Camera-type eye (tissue), 1 donor: ENCODE measurements around the gene DVL3. TPM values are rescaled to one million over a fixed set of nuclear protein-coding genes. Genes with fewer than 3 reads are reported as not detected.

Experiments used
- total RNA-seq: library from RNA; depleted of rRNA; stranded (reverse); fragments of >200 nt; gene quantifications from one replicate; pipeline ENCODE4 v1.2.3, GENCODE V29; 2014

The DVL3 gene
- 66.6 TPM for total RNA-seq

DNA sequence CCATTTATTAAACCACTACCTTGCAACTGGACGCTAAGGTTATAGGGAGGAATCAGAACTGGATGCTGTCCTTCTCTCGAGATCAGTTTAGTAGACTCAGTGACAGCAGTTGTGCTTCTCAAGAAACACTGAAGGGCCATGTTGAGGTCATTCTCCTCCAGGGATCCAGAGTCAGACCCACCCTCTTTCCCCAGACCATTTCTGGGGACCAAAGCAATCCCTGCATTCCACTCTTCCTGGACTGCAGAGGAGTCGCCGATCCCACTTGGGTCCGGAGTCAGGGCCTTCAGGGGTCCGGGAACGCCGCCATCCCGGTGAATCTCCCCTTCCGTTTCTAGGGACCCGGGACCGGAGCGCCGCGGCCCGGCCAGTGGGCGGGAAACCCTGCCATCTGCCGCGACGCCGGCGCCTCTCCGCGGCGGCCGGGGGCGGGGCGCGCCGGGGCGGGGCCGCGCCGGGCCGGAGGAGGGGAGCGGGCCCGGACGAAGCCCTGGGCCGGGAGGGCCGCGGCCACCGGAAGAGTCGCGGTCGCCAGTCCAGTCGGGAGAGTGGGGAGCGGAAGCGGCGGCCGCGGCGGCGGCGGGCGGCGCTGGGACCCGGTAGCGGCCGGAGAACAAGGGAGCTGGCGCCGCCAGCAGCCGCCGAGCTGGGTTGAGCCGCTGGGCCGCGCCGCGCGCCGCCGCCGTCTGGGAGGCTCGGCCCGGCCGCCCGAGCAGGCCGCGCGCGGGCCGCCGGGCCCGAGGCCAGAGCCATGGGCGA, at the start of gene DVL3:
Gene DVL3 (plus strand): TSS at position 493 of the 759 bp plus-strand sequence. CDS start 259 bp downstream, at position 752.

DNA sequence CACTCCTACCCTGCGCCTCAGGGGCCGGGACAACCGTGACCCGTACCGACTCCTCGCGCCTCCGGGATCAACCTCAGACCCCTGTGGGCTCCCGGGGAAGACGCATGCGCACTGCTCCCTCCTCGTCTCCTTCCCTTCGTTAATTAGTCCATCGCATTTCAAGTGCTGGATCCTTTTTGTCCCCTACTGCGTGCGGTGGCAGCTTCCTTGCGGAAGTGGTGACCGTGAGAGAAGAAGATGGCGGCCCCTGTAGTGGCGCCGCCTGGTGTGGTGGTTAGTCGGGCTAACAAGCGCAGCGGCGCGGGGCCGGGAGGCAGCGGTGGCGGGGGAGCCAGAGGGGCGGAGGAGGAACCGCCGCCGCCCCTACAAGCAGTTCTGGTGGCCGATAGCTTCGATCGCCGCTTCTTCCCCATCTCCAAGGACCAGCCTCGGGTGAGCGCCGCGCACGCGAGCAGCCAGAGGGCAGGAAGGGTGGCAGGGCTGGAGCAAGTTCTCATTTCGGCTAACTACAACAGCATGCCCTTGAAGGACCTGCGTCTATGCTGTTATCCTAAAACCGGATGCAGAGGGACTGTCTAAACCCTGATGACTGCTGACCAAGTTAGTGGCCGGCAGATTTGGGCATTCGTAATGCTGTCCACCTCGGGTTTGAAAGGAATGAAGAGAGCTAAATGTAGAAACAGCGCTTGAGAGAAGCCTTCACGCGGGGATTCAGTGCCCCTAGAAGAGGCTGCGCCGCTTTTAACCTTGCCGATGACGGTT, 19.8 kb upstream of the DVL3 start, which contains the start of gene EIF2B5:
Gene EIF2B5 (plus strand): TSS at position 210 of the 762 bp plus-strand sequence. CDS start 28 bp downstream, at position 238.

DNA sequence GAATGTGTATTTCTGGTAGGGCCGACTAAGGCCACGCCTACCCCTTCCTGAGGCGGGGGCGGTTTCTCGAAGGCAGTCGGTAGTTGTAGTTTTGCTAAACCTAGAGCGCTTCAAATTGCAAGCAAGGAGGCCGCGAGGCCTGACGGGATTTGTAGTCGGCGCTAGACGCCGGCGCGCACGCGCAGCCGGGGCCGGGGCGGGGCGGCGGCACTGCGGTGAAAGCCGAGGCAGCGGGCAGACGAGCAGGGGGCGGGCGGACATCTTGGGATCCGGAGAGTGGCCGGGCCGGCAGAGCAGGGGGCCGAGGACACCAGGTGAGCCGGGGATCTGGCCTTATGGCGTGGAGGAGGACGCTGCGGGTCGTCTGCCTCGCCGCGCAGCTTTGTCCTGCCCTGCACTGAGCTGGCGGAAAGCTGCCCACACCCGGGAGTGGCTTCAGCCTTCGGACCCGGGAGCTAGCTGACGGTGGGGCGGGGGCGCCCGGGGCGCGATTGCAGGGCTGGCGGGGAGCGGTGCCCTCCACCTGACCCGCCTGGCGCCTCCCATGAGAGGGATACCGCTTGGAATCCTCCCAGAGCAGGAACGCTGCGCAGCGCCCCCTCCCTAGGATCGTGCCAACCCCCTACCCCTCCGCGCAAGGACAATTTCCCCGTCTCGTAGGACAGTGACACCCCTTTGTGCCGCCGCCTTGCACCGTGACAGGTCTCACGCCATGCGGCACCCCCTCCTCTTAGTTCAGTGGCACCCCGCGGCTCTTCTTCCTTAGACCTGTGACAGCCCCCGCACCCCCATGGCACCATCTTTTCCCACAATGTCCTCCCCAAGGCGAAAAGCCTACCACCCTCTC, 19.7 kb downstream of the DVL3 start, which contains the start of gene AP2M1:
Gene AP2M1 (plus strand): TSS at position 210 of the 847 bp plus-strand sequence. CDS start 2,139 bp downstream, outside the sequence.

DNA sequence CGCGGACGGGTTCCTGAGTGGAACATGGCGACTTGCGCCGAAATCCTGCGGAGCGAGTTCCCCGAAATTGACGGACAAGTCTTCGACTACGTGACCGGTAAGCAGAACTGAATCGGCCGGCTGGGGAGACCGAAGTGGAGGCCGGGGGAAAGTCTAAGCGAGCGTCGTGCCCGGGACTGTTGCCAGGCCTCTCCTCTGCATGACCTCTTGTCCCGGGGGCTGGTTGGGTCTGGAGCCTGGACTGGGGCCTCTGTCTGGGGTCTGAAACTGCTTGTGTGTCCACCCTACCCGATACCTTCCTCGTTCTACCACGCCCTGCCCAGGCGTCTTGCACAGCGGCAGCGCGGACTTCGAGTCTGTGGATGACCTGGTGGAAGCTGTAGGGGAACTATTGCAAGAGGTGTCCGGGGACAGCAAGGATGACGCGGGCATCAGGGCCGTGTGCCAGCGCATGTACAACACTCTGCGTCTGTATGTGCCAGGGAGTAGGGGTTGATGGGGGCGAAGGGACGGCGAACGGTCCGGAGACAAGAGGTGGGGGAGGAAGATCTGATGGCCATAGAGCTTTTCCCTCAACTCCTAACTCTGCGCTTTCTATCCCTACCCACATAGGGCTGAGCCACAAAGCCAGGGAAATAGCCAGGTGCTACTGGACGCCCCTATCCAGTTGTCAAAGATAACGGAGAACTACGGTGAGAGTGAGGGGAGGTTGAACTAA, 31.2 kb downstream of the DVL3 start, which contains the start of gene ABCF3:
Gene ABCF3 (plus strand): TSS at position 16 of the 718 bp plus-strand sequence. CDS start 9 bp downstream, at position 25.

Other genes with a start within 250 kb of the DVL3 start
- 79.4 TPM for gene ABCC5, start 137.5 kb upstream of the DVL3 start, total RNA-seq
- gene HTR3D, start 123.6 kb upstream of the DVL3 start, total RNA-seq, result not detected
- not detected for gene HTR3C, start 102.3 kb upstream of the DVL3 start, total RNA-seq
- not detected for gene HTR3E, start 58.3 kb upstream of the DVL3 start, total RNA-seq
- 44.0 TPM for gene EIF2B5, start 20.0 kb upstream of the DVL3 start, total RNA-seq
- gene AP2M1, start 19.5 kb downstream of the DVL3 start, total RNA-seq, result 273 TPM
- gene ABCF3, start 30.8 kb downstream of the DVL3 start, total RNA-seq, result 60.0 TPM
- gene VWA5B2, start 74.2 kb downstream of the DVL3 start, total RNA-seq, result 1.2 TPM
- gene ALG3, start 93.6 kb downstream of the DVL3 start, total RNA-seq, result 27.2 TPM
- gene EEF1AKMT4, start 94.3 kb downstream of the DVL3 start, total RNA-seq, result not detected
- gene CAMK2N2, start 106.2 kb downstream of the DVL3 start, total RNA-seq, result 1.1 TPM
- gene ECE2, start 120.6 kb downstream of the DVL3 start, total RNA-seq, result 2.0 TPM
- 236 TPM for gene PSMD2, start 143.9 kb downstream of the DVL3 start, total RNA-seq
- 155 TPM for gene EIF4G1, start 159.2 kb downstream of the DVL3 start, total RNA-seq
- 32.0 TPM for gene FAM131A, start 182.2 kb downstream of the DVL3 start, total RNA-seq
- gene CLCN2, start 206.2 kb downstream of the DVL3 start, total RNA-seq, result 11.0 TPM
- gene POLR2H, start 206.3 kb downstream of the DVL3 start, total RNA-seq, result 62.1 TPM
- gene THPO, start 222.8 kb downstream of the DVL3 start, total RNA-seq, result not detected
- gene CHRD, start 224.7 kb downstream of the DVL3 start, total RNA-seq, result 26.8 TPM